K562 (cell line): ENCODE measurements around the gene SLC35D2. TPM values are rescaled to one million over a fixed set of nuclear protein-coding genes. Genes with fewer than 3 reads are reported as not detected.

ENCODE experiments used
- ATAC-seq: fragments of 200-7000 bp; cut with Tn5 transposase; 3 replicates; pipeline ENCODE4 v1.9.1; 2020; ENCODE audit warnings: moderate library complexity
- BruUV-seq: library from RNA; stranded (reverse); fragments of 400-500 nt; replicated peaks from 2 replicates; lab custom pipeline; 2021; lab: Mats Ljungman, UMichigan
- CTCF ChIA-PET: fragments of 300-600 bp; formaldehyde crosslinking; extraction: SDS; loops from one replicate; lab custom pipeline; 2021; ENCODE audit warnings: low intra/inter-chr PET ratio; lab: Yijun Ruan, JAX
- POLR2A ChIA-PET: fragments of 300-600, 350-650 bp; sonication (Branson Sonifier 250); formaldehyde crosslinking; extraction: SDS; loops from one replicate; lab custom pipeline; 2021; ENCODE audit warnings: antibody characterized with exemption, inconsistent platforms; lab: Yijun Ruan, JAX
- DNase-seq, 4 experiments: peaks; one replicate each; pipeline versions ENCODE4 v3.0.0 to v3.0.0-alpha.2; 2011 to 2018; ENCODE audit warnings: low spot score in 3 of 4, mixed read lengths in 3 of 4; ENCODE audit errors: extremely low read depth in 1 of 4
- FAIRE-seq: peaks from 2 replicates; lab custom pipeline; 2011; peaks lifted over from hg19 to GRCh38; lab: Jason Lieb, UNC
- H2AFZ ChIP-seq: 2 replicates; pipeline ENCODE4 v1.6.0; 2011; ENCODE audit warnings: low read depth, low read length, control low read depth, inconsistent platforms
- H3K27ac ChIP-seq: fragments of 200-600 bp; 3 replicates; pipeline ENCODE4 v1.8.0; 2011; ENCODE audit warnings: low read depth, mild to moderate bottlenecking, control low read depth, inconsistent platforms, low read length, moderate library complexity, mixed read lengths; ENCODE audit errors: extremely low read depth
- H3K27me3 ChIP-seq, 2 experiments: fragments of 300-600 bp in 1 of 2; 2 replicates in 1 of 2; 3 replicates in 1 of 2; pipeline versions ENCODE4 v1.6.0 to v1.8.0; 2011; ENCODE audit warnings: inconsistent platforms in 2 of 2, low read length in 2 of 2, mild to moderate bottlenecking in 1 of 2, mixed read lengths in 1 of 2, moderate library complexity in 1 of 2; ENCODE audit not compliant: control insufficient read depth in 2 of 2, insufficient read depth in 2 of 2
- H3K36me3 ChIP-seq: fragments of 300-600 bp; 3 replicates; pipeline ENCODE4 v1.8.0; 2011; ENCODE audit warnings: mild to moderate bottlenecking, low read length, inconsistent platforms; ENCODE audit not compliant: control insufficient read depth, insufficient read depth
- H3K4me1 ChIP-seq, 2 experiments: fragments of 200-600 bp in 1 of 2; replicated peaks in 1 of 2; 2 replicates in 1 of 2; 3 replicates in 1 of 2; pipeline versions ENCODE4 v1.5.1 to v1.8.0; 2011; ENCODE audit warnings: inconsistent platforms in 2 of 2, low read length in 2 of 2, mild to moderate bottlenecking in 1 of 2, mixed read lengths in 1 of 2, moderate library complexity in 1 of 2; ENCODE audit not compliant: control insufficient read depth in 2 of 2, insufficient read depth in 2 of 2
- H3K4me2 ChIP-seq: 2 replicates; pipeline ENCODE4 v1.6.1; 2011; ENCODE audit warnings: low read length, control low read depth, inconsistent platforms, mixed read lengths; ENCODE audit not compliant: insufficient read depth
- H3K4me3 ChIP-seq: fragments of 200-600 bp; sonication (generic), shearing (Covaris generic); 2 replicates; pipeline ENCODE4 v1.5.1; 2016; ENCODE audit warnings: control low read depth, inconsistent platforms
- H3K79me2 ChIP-seq: fragments of 200-600 bp; 3 replicates; pipeline ENCODE4 v1.8.0; 2011; ENCODE audit warnings: low read length, inconsistent platforms; ENCODE audit not compliant: control insufficient read depth, insufficient read depth
- H3K9ac ChIP-seq, 2 experiments: 2 replicates each; pipeline versions ENCODE4 v1.6.0 to v1.6.1; 2011; ENCODE audit warnings: low read depth in 2 of 2, low read length in 2 of 2, control low read depth in 1 of 2, inconsistent platforms in 1 of 2, mild to moderate bottlenecking in 1 of 2, mixed read lengths in 1 of 2; ENCODE audit not compliant: insufficient read depth in 1 of 2
- H3K9me1 ChIP-seq: one replicate; pipeline ENCODE4 v1.6.0; 2011; ENCODE audit warnings: inconsistent platforms, mild to moderate bottlenecking, low read length, moderate library complexity; ENCODE audit not compliant: control insufficient read depth, insufficient read depth
- H3K9me3 ChIP-seq: replicated peaks from 2 replicates; pipeline ENCODE4 v1.5.1; 2011; ENCODE audit warnings: low read depth, low read length, inconsistent platforms; ENCODE audit not compliant: control insufficient read depth, insufficient read depth
- H4K20me1 ChIP-seq: replicated peaks from 2 replicates; pipeline ENCODE4 v1.6.1; 2011; ENCODE audit warnings: low read length, inconsistent platforms, mixed read lengths; ENCODE audit not compliant: control insufficient read depth, insufficient read depth
- CEBPG ChIP-seq, 3 experiments: fragments of 200-800 bp in 1 of 3; sonication (Bioruptor generic) in 1 of 3; sonication (generic) in 1 of 3; formaldehyde crosslinking in 1 of 3; IDR thresholded peaks in 2 of 3; conservative IDR thresholded peaks in 1 of 3; 2 replicates each; pipeline versions ENCODE4 v1.6.1 to v1.8.0; 2016 to 2022; ENCODE audit warnings: missing compliant biosample characterization in 2 of 3, missing genetic modification characterization in 2 of 3, mild to moderate bottlenecking in 1 of 3, missing genetic modification reagents in 1 of 3
- HMBOX1 ChIP-seq: sonication (generic); IDR thresholded peaks from 2 replicates; pipeline ENCODE4 v1.6.1; 2016
- ILF3 ChIP-seq: fragments of 450-650 bp; IDR thresholded peaks from 2 replicates; pipeline ENCODE4 v1.6.1; 2018; ENCODE audit warnings: antibody characterized with exemption, mild to moderate bottlenecking, moderate library complexity, borderline replicate concordance
- KLF6 ChIP-seq: fragments of 250-450 bp; sonication (Bioruptor Pico); IDR thresholded peaks from 2 replicates; pipeline ENCODE4 v1.4.0; 2020; ENCODE audit warnings: mild to moderate bottlenecking, moderate library complexity, borderline replicate concordance
- MAZ ChIP-seq, 2 experiments: fragments of 450-650 bp in 1 of 2; sonication (generic) in 1 of 2; formaldehyde crosslinking; IDR thresholded peaks in 1 of 2; conservative IDR thresholded peaks in 1 of 2; 2 replicates each; pipeline versions ENCODE4 v1.4.0 to v1.5.0; 2020; ENCODE audit warnings: mild to moderate bottlenecking in 1 of 2, missing genetic modification reagents in 1 of 2
- NR2F6 ChIP-seq: fragments of 450-650 bp; formaldehyde crosslinking; IDR thresholded peaks from 2 replicates; pipeline ENCODE4 v1.4.0; 2020; ENCODE audit warnings: mild to moderate bottlenecking
- PCBP2 ChIP-seq: fragments of 200-400 bp; formaldehyde crosslinking; IDR thresholded peaks from 2 replicates; pipeline ENCODE4 v1.6.1; 2018; ENCODE audit warnings: low read length, low read depth, mild to moderate bottlenecking, moderate library complexity; ENCODE audit not compliant: poor library complexity, severe bottlenecking
- PRMT5 ChIP-seq: sonication (generic); formaldehyde crosslinking; IDR thresholded peaks from 2 replicates; pipeline ENCODE4 v1.5.0; 2020; ENCODE audit warnings: missing genetic modification reagents
- SAFB ChIP-seq: fragments of 200-400 bp; formaldehyde crosslinking; IDR thresholded peaks from 2 replicates; pipeline ENCODE4 v1.6.1; 2017; ENCODE audit warnings: low read depth, low read length, borderline replicate concordance
- TCF7 ChIP-seq: sonication (generic); IDR thresholded peaks from 2 replicates; pipeline ENCODE4 v1.6.1; 2016; ENCODE audit warnings: antibody characterized with exemption, borderline replicate concordance
- ZBED1 ChIP-seq: IDR thresholded peaks from 2 replicates; pipeline ENCODE4 v1.6.1; 2014
- ZFP1 ChIP-seq: fragments of 450-650 bp; formaldehyde crosslinking; IDR thresholded peaks from 2 replicates; pipeline ENCODE4 v1.4.0; 2020; ENCODE audit warnings: mild to moderate bottlenecking, mixed read lengths
- ZNF217 ChIP-seq: sonication (generic); formaldehyde crosslinking; IDR thresholded peaks from 2 replicates; pipeline ENCODE4 v1.8.0; 2022; ENCODE audit warnings: mild to moderate bottlenecking, missing genetic modification reagents
- ZNF589 ChIP-seq: fragments of 200-800 bp; sonication (Bioruptor generic); IDR thresholded peaks from 2 replicates; pipeline ENCODE4 v1.6.1; 2016; ENCODE audit warnings: low read depth, missing genetic modification characterization, missing compliant biosample characterization
- ZNF699 ChIP-seq: fragments of 250-450 bp; sonication (Bioruptor Pico); IDR thresholded peaks from 2 replicates; pipeline ENCODE4 v1.8.0; 2021; ENCODE audit warnings: mild to moderate bottlenecking, moderate library complexity; ENCODE audit not compliant: insufficient replicate concordance
- WGBS: fragments of 100-300 bp; shearing (Covaris generic); methylation state at CpG from one replicate; pipeline ENCODE4 v1.1.6; 2016; ENCODE audit warnings: low coverage, mixed read lengths; ENCODE audit not compliant: insufficient coverage; ENCODE audit errors: missing lambda C conversion rate; 5-methylcytosine and 5-hydroxymethylcytosine counted together
- in situ Hi-C: fragments of 300-500 bp; cut with MboI; formaldehyde crosslinking; loops from 4 replicates; pipeline ENCODE4 v1.15.0; 2018; ENCODE audit warnings: inconsistent platforms, mixed read lengths
- intact Hi-C: fragments of 100-400 bp; cut with micrococcal nuclease; formaldehyde crosslinking; loops from 2 replicates; pipeline ENCODE4 v1.14.2; 2022
- polyA plus RNA-seq, 8 experiments: library from polyadenylated mRNA; depleted of rRNA in 4 of 8; stranded (reverse) in 5 of 8; unstranded in 3 of 8; fragments of >200 nt; fragmentation: Nextera tagmentation in 2 of 8; fragmentation: Illumina TruSeq in 1 of 8; extraction: Ambion mirVana in 2 of 8; extraction: Trizol in 1 of 8; gene quantifications; 2 replicates each; pipeline versions ENCODE4 v1.2.1 to v1.2.3, GENCODE V29; 2011 to 2014; ENCODE audit warnings: inconsistent platforms in 1 of 8, missing spikeins in 1 of 8
- total RNA-seq, 7 experiments: library from RNA; depleted of rRNA in 6 of 7; stranded (reverse); fragments of >200 nt in 6 of 7; fragmentation: Illumina TruSeq in 2 of 7; extraction: Trizol in 2 of 7; gene quantifications; 2 replicates each; pipeline versions ENCODE4 v1.2.1 to v1.2.3, GENCODE V29; 2011 to 2021; ENCODE audit warnings: low replicate concordance in 1 of 7
- TF ChIP-seq, protein P1 (sequence below): fragments of 450-650 bp; IDR thresholded peaks from 2 replicates; pipeline ENCODE4 v1.6.1; 2014; ENCODE audit warnings: low read depth, mild to moderate bottlenecking, moderate library complexity, borderline replicate concordance

SLC35D2 gene
- total and polyA plus RNA-seq, 9 of the 15 experiments (the other 6 are each of a cell fraction or from before 2014, with no cell fraction given): 2.9 to 14.9 (median 11.7) TPM

- no peak overlapping the region for H2AFZ ChIP-seq
- H3K4me3 ChIP-seq: no peak overlapping the region
- DNase-seq (no peak), FAIRE-seq (no peak), ATAC-seq (no peak)
- H3K9me1 ChIP-seq: no peaks in the 10 kb centered on the region
- peaks cover 0 to 2% of the 10 kb centered on the region in 2 experiments; a peak in 1 of 5 replicates for H3K4me1 ChIP-seq
- ChIA-PET CTCF (no interaction called here), POLR2A (interaction anchor here (0.6 to 1.2 kb wide), 2 partner anchors 12 to 28 kb away, joined by 3 to 4 read pairs; partner anchors contain the start of gene SLC35D2)
- no peak overlapping the region for H3K9ac ChIP-seq
- WGBS: 89% methylated on average over 6 of the region's 6 CpGs
- BruUV-seq: no TSS peak
- peaks cover 83% of the 10 kb centered on the region for H3K36me3 ChIP-seq
- TF ChIP-seq PRMT5 (no peak), NR2F6 (no peak), PCBP2 (no peak), MAZ (CRISPR knock-in tag; conservative IDR thresholded peaks at IDR 0.05 in 1 of 2, IDR thresholded peaks at IDR 0.05 in 1 of 2) (no peak), ZNF699 (no peak), TCF7 (no peak), HMBOX1 (no peak), ZNF589 (no peak), SAFB (no peak), ZNF217 (CRISPR knock-in tag) (no peak), ILF3 (no peak), ZBED1 (no peak), KLF6 (CRISPR knock-in tag) (no peak), CEBPG (CRISPR knock-in tag; IDR thresholded peaks at IDR 0.05) (no peak), CEBPG (tag; conservative IDR thresholded peaks at IDR 0.05 in 1 of 2, IDR thresholded peaks at IDR 0.05 in 1 of 2) (no peak), ZFP1 (CRISPR knock-in tag) (no peak)
- TF ChIP-seq, protein P1, sequence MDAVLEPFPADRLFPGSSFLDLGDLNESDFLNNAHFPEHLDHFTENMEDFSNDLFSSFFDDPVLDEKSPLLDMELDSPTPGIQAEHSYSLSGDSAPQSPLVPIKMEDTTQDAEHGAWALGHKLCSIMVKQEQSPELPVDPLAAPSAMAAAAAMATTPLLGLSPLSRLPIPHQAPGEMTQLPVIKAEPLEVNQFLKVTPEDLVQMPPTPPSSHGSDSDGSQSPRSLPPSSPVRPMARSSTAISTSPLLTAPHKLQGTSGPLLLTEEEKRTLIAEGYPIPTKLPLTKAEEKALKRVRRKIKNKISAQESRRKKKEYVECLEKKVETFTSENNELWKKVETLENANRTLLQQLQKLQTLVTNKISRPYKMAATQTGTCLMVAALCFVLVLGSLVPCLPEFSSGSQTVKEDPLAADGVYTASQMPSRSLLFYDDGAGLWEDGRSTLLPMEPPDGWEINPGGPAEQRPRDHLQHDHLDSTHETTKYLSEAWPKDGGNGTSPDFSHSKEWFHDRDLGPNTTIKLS: no peak
- in situ Hi-C loops: no loop called here
- intact Hi-C loops: no loop called here
- no peaks in the 10 kb centered on the region for H3K9me3 ChIP-seq
- H3K27ac ChIP-seq: no peak overlapping the region
- no peak overlapping the region for H3K4me2 ChIP-seq
- H4K20me1 ChIP-seq: no peaks in the 10 kb centered on the region
- H3K27me3 ChIP-seq: no peaks in the 10 kb centered on the region
- H3K79me2 ChIP-seq: peaks cover 31% of the 10 kb centered on the region
Observed at GRCh38 chr9:96394832-96395496, 11.5 kb upstream of the SLC35D2 start.
